Body of pancreas (tissue), 4 donors: ENCODE data around the gene UMODL1. TPM values are rescaled to one million over a fixed set of nuclear protein-coding genes. Genes with fewer than 3 reads are reported as not detected.

Source experiments
- ATAC-seq: fragments of 150-250 bp; one replicate; pipeline ENCODE4 v1.9.1; 2016
- DNase-seq, 4 donors: peaks; one replicate each; pipeline ENCODE4 v3.0.0-alpha.2; 2019
- H3K27ac ChIP-seq, 4 donors: fragments of 200-600 bp; sonication (generic); 1 replicate in 3 of 4; 2 replicates in 1 of 4; pipeline versions ENCODE4 v1.5.1 to v1.6.1; 2016 to 2019; ENCODE audit warnings: mild to moderate bottlenecking in 1 of 4, mixed read lengths in 1 of 4, moderate library complexity in 1 of 4
- H3K27me3 ChIP-seq, 2 donors: fragments of 200-600 bp; sonication (generic); one replicate each; pipeline ENCODE4 v1.6.0; 2016; ENCODE audit warnings: mild to moderate bottlenecking in 1 of 2
- H3K36me3 ChIP-seq, 2 donors: fragments of 200-600 bp; sonication (generic); replicated peaks in 1 of 2; 2 replicates each; pipeline ENCODE4 v1.5.1; 2016; ENCODE audit warnings: low read depth in 2 of 2; ENCODE audit not compliant: insufficient read depth in 1 of 2
- H3K4me1 ChIP-seq: fragments of 200-600 bp; sonication (generic); one replicate; pipeline ENCODE4 v1.6.0; 2016
- H3K4me3 ChIP-seq, 2 donors: fragments of 200-600 bp; sonication (generic); 1 replicate in 1 of 2; 2 replicates in 1 of 2; pipeline ENCODE4 v1.5.1; 2016 to 2019
- H3K9me3 ChIP-seq, 3 donors: fragments of 200-600 bp; sonication (generic); 1 replicate in 2 of 3; 2 replicates in 1 of 3; pipeline ENCODE4 v1.5.1; 2016
- CTCF ChIP-seq, 7 experiments: fragments of 450-650 bp in 4 of 7; fragments of 200-600 bp in 3 of 7; sonication (generic) in 3 of 7; IDR thresholded peaks; one replicate each; pipeline ENCODE4 v1.5.1; 2016 to 2019; ENCODE audit warnings: antibody characterized with exemption in 7 of 7
- POLR2A ChIP-seq, 3 donors: fragments of 450-650 bp; IDR thresholded peaks; one replicate each; pipeline ENCODE4 v1.6.1; 2016; ENCODE audit warnings: antibody characterized with exemption in 3 of 3, mild to moderate bottlenecking in 2 of 3
- WGBS, 2 donors: methylation state at CpG; one replicate each; pipeline ENCODE4 v1.1.5; 2017; 5-methylcytosine and 5-hydroxymethylcytosine counted together
- intact Hi-C: fragments of 100-400 bp; cut with DNase I; formaldehyde crosslinking; loops from one replicate; pipeline ENCODE4 v1.15.1; 2023
- total RNA-seq, 2 donors: library from RNA; depleted of rRNA; stranded (reverse); fragments of >200 nt; gene quantifications; one replicate each; pipeline ENCODE4 v1.1.0, GENCODE V29; 2016

The UMODL1 gene
- total RNA-seq, 2 donors from 2014 or later, result not detected

- H3K27ac ChIP-seq, result no peak overlapping the region
- no peaks in the 10 kb centered on the region for H3K27me3 ChIP-seq
- H3K36me3 ChIP-seq, result no peaks in the 10 kb centered on the region
- no peak overlapping the region for H3K4me3 ChIP-seq
- no peak for DNase-seq
- no peaks in the 10 kb centered on the region for H3K9me3 ChIP-seq
- intact Hi-C loops, result no loop called here
- no peaks in the 10 kb centered on the region for H3K4me1 ChIP-seq
- WGBS, 2 donors, result 73 to 74% methylated on average over 5 to 9 of the region's 9 CpGs
- no peak for ATAC-seq
- no peak for TF ChIP-seq CTCF (IDR thresholded peaks at IDR 0.05)
- no peak for TF ChIP-seq POLR2A (IDR thresholded peaks at IDR 0.05)
These were observed 42.2 kb upstream of the UMODL1 start for GRCh38 chr21:42028766-42029425.

DNA sequence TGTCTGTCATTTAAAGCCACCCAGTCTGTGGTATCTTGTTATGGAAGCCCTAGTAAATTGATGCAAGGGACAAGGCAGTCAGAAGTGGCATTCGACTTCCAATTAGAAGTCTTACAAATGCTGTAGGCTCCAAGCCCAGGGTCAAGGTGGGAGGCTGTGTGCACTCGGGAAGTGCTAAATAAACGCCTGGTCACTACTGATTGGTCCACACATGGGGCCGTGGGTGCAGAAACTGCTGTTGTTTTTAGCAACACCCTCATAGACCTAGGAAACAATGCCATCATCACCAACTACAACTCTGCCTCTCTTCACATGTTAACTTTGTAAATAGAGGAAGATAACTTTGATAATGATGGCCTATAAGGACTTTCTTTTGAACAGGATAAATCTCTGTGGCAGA is 40.8 kb upstream of the UMODL1 start:
- H3K27ac ChIP-seq, result no peak overlapping the region
- no peak for ATAC-seq
- intact Hi-C loops, result no loop called here
- no peaks in the 10 kb centered on the region for H3K36me3 ChIP-seq
- H3K4me3 ChIP-seq, result no peak overlapping the region
- WGBS, 2 donors, result 69 to 78% methylated on average over 4 of the region's 4 CpGs
- no peaks in the 10 kb centered on the region for H3K9me3 ChIP-seq
- TF ChIP-seq CTCF (IDR thresholded peaks at IDR 0.05) (no peak), POLR2A (IDR thresholded peaks at IDR 0.05) (no peak)
- H3K27me3 ChIP-seq, result no peaks in the 10 kb centered on the region
- no peaks in the 10 kb centered on the region for H3K4me1 ChIP-seq
- no peak for DNase-seq

DNA sequence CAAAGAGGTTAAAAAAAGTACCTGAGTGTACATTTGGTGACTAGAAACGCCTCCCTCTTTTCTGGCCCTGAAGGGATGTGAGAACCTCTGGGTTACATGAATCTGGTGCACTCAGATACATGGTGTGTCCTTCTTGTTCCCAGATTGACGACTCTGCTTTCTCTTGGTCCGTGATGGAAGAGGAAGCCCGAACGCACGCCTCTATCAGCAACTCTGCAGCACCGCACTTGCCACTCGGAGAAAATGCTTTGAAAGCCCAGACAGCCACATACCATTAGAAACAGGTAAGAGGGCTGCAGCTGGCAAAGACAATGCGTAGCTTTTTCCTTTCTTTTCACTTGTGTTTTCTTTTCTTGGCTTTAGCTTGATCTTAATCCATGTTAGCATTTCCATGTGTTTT is 39.9 kb upstream of the UMODL1 start:
- intact Hi-C loops, result no loop called here
- no peaks in the 10 kb centered on the region for H3K9me3 ChIP-seq
- no peaks in the 10 kb centered on the region for H3K36me3 ChIP-seq
- TF ChIP-seq CTCF (IDR thresholded peaks at IDR 0.05) (no peak), POLR2A (IDR thresholded peaks at IDR 0.05) (no peak)
- WGBS, 2 donors, result 75 to 83% methylated on average over 9 of the region's 9 CpGs
- H3K27me3 ChIP-seq, result no peaks in the 10 kb centered on the region
- H3K4me1 ChIP-seq, result no peaks in the 10 kb centered on the region
- H3K4me3 ChIP-seq, result no peak overlapping the region
- no peak overlapping the region for H3K27ac ChIP-seq
- no peak for ATAC-seq
- DNase-seq, result no peak

DNA sequence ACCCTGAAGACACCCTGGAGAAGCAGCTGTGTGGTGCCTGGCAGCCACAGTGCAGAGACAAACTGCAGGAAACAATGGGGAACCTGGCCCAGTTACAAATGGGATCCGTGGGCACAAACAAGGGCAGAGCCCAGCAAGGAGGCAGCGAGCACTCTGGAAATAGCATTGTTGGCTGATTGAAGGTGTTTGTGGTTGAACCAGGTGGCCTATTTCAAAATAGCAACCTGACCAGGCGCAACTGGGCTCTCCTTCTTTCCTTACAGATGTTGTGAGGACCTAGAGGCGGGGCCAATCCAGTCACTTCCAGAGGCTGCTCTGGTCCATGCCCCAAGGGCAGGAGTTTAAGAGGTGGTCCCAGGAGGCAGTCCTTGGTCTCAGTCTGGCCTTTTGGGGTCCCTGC is 39.3 kb upstream of the UMODL1 start:
- intact Hi-C loops, result no loop called here
- H3K27ac ChIP-seq, result no peak overlapping the region

More for the DNA sequence above, 39.3 kb upstream of the UMODL1 start:
- Histone ChIP-seq H3K4me1 (no peaks in the 10 kb centered on the region), H3K4me3 (no peak overlapping the region), H3K36me3 (no peaks in the 10 kb centered on the region), H3K9me3 (no peaks in the 10 kb centered on the region), H3K27me3 (no peaks in the 10 kb centered on the region)
- WGBS, 2 donors, result 87 to 94% methylated on average over 3 to 4 of the region's 4 CpGs
- no peak for DNase-seq
- no peak for ATAC-seq
- TF ChIP-seq CTCF (IDR thresholded peaks at IDR 0.05), result no peak
